Lower leg skin (tissue), 4 donors: ENCODE data around the gene ANKRD53. TPM values are rescaled to one million over a fixed set of nuclear protein-coding genes. Genes with fewer than 3 reads are reported as not detected.

Experiments used
- DNase-seq, 2 donors: peaks; one replicate each; pipeline ENCODE4 v3.0.0-alpha.2; 2019; ENCODE audit warnings: low spot score in 2 of 2
- H3K4me3 ChIP-seq: fragments of 200-600 bp; sonication (generic); 2 replicates; pipeline ENCODE4 v1.5.1; 2017; ENCODE audit warnings: mild to moderate bottlenecking, low read depth; ENCODE audit not compliant: poor library complexity, severe bottlenecking
- POLR2A ChIP-seq, 2 donors: fragments of 450-650 bp; IDR thresholded peaks; one replicate each; pipeline ENCODE4 v1.6.1; 2016 to 2017; ENCODE audit warnings: antibody characterized with exemption in 2 of 2, mild to moderate bottlenecking in 1 of 2, moderate library complexity in 1 of 2
- WGBS, 2 donors: methylation state at CpG; one replicate each; pipeline ENCODE4 v1.1.5; 2018; 5-methylcytosine and 5-hydroxymethylcytosine counted together
- intact Hi-C: fragments of 100-400 bp; cut with DNase I; formaldehyde crosslinking; loops from one replicate; pipeline ENCODE4 v1.15.0; 2023; ENCODE audit warnings: low total_unique reads
- total RNA-seq, 4 donors: library from RNA; depleted of rRNA; stranded (reverse); fragments of >200 nt; gene quantifications; one replicate each; pipeline ENCODE4 v1.1.0, GENCODE V29; 2016
- TF ChIP-seq, protein P1 (sequence below), 3 donors: fragments of 450-650 bp; IDR thresholded peaks; one replicate each; pipeline ENCODE4 v1.5.1; 2016; ENCODE audit warnings: antibody characterized with exemption in 3 of 3, mild to moderate bottlenecking in 3 of 3, moderate library complexity in 2 of 3

Gene ANKRD53
- total RNA-seq, 4 donors from 2014 or later, result 0.27 to 1.3 (median 0.84) TPM; not detected in 1

DNA sequence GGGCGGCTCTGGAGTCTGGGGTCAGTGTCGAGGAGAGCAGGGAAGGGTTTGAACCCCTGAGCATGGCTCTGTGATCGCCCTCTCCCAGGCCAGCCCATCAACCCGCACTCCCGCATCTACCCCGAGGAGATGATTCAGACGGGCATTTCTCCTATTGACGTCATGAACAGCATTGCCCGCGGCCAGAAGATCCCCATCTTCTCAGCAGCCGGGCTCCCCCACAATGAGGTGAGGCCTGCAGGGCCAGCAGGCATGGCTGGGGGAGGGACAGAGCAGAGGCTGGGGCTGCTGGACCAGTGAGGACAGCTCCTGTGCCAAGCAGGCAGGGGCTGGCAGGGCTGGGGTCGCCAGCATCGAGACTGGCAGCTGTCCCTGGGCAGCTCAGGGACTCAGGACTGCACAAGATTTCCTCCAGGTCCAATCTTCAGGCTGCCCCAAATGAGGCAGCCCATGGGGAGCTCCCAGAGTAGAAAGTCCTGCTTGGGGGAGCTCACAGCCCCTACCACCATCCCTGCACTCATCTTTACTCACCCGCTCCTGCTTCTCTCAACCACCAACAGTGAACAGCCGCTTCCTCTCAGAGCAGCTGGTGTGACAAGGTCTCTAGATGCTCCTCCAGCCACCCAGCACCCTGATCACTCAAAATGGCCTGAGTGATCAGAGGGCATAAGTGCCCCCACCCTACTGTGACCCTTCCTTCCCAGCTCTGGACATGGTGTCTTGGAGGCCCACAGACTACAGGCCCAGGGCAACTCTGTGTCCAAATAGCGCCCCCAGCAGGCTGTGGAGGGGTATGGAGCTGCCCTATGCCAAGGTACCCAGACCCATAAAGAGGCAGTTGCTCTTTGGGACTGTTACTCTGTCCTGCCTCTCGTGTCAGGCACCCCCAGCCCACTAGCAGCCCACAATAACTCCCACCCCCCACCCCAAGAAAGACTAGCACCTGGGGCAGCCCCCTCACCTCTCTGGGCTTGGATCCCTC is 18.3 kb upstream of the ANKRD53 start:
- intact Hi-C loops, result no loop called here
- 89 to 94% methylated on average over 14 to 17 of the region's 17 CpGs for WGBS, 2 donors
- TF ChIP-seq, protein P1, sequence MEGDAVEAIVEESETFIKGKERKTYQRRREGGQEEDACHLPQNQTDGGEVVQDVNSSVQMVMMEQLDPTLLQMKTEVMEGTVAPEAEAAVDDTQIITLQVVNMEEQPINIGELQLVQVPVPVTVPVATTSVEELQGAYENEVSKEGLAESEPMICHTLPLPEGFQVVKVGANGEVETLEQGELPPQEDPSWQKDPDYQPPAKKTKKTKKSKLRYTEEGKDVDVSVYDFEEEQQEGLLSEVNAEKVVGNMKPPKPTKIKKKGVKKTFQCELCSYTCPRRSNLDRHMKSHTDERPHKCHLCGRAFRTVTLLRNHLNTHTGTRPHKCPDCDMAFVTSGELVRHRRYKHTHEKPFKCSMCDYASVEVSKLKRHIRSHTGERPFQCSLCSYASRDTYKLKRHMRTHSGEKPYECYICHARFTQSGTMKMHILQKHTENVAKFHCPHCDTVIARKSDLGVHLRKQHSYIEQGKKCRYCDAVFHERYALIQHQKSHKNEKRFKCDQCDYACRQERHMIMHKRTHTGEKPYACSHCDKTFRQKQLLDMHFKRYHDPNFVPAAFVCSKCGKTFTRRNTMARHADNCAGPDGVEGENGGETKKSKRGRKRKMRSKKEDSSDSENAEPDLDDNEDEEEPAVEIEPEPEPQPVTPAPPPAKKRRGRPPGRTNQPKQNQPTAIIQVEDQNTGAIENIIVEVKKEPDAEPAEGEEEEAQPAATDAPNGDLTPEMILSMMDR (IDR thresholded peaks at IDR 0.05), result no peak
- TF ChIP-seq POLR2A (IDR thresholded peaks at IDR 0.05), result no peak
- peak; percentile 10 to 80 for DNase-seq
- no peak overlapping the region for H3K4me3 ChIP-seq

DNA sequence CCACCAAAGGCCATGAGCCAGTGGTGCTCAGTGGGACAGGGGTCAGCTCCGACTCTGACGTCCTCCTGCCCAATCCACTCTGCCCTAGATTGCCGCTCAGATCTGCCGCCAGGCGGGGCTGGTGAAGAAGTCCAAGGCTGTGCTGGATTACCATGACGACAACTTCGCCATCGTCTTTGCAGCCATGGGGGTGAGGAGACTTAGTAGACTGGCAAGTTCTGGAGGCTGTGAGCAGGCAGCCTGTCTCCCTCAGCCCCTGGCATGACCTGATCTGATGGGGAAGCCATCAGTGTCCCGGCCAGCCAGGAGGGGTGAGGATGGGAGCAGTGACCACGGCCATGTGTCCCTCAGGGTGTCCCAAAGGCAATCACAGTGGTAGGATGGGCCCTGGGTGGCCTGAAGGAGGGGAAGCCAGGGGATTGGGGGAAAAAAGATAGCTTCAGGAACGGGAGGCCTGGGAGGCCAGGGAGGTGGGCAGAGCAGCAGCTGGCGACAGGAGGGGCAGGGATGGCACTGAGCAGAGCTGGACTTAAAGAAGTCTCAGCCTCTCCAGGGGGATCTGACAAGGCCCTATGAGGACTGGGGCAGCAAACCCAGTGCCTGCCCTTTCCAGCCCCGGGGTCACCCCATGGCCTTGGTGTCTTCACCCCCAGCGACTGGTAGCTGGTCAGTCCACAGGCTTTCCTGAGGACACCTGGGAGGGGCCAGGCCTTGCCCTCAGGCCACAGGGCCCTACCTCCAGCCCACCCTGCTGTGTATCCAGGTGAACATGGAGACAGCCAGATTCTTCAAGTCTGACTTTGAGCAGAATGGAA is 17.4 kb upstream of the ANKRD53 start:
- intact Hi-C loops, result no loop called here
- H3K4me3 ChIP-seq, result no peak overlapping the region
- DNase-seq, result peak; percentile 11 to 81
- WGBS, 2 donors, result 77 to 81% methylated on average over 12 to 14 of the region's 14 CpGs
- TF ChIP-seq POLR2A (IDR thresholded peaks at IDR 0.05), result no peak
- TF ChIP-seq, protein P1 (IDR thresholded peaks at IDR 0.05), result no peak

DNA sequence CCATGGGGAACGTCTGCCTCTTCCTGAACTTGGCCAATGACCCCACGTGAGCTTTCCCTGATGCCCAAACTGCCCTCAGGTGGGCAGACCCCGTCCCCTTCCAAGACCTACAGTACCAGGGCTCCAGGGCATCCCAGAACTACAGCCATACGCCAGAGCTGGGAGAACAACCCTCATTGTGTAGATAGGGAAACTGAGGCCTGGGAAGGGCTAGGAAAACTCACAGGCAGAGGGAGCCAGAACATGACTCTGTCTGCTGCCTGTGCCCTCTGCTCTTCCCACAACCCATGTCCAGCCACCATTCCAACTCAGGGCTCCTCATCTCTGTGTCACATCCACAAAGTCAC is 16.8 kb upstream of the ANKRD53 start:
- TF ChIP-seq, protein P1 (IDR thresholded peaks at IDR 0.05), result no peak
- TF ChIP-seq POLR2A (IDR thresholded peaks at IDR 0.05), result no peak
- 80 to 86% methylated on average over 4 of the region's 4 CpGs for WGBS, 2 donors
- peak in 1 of 2 donors; percentile 34 for DNase-seq
- no peak overlapping the region for H3K4me3 ChIP-seq
- intact Hi-C loops, result no loop called here

DNA sequence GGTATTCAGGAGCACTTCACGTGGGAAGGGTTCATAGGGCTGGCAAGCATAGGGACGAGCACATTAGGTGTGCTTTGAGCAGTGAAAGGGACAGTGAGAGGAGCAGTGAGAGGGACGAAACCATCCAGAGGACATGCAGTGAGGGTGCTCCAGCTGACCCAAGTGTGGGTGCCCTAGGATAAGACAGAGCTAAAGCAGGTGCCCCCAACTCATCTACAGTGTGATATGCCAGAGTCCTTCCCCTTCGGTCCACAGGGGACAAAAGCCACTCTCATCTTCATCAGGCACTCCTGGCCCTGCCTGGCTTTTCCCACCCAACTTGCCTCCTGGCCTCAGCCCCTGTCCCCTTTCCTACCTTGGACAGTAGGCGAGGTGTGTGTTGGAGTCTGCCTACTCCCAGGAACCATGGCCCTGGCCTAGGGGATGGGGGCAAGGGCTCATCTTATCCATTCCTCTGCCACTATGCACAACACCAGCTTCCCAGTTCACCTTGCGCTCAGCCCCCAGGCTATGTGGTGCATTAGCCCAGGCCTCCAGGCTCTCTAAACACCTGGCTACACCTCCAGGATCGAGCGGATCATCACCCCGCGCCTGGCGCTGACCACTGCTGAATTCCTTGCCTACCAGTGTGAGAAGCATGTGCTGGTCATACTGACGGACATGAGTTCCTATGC is 16.1 kb upstream of the ANKRD53 start:
- WGBS, 2 donors, result 87 to 88% methylated on average over 12 of the region's 12 CpGs
- intact Hi-C loops, result no loop called here
- no peak overlapping the region for H3K4me3 ChIP-seq
- no peak for TF ChIP-seq POLR2A (IDR thresholded peaks at IDR 0.05)
- TF ChIP-seq, protein P1 (IDR thresholded peaks at IDR 0.05), result no peak
- DNase-seq, result peak; percentile 9 to 67
